EL (cell line): ENCODE measurements around the gene CHRNG.
"Not testable (repeated sequence)": the region's sequence is repeated elsewhere in the genome, so short reads cannot be mapped to it uniquely, and the experiment has no call there.

Source experiments
- DNase-seq: peaks from one replicate; pipeline ENCODE4 v3.0.0-alpha.2; 2016

CHRNG gene

GRCh38 chr2:232547991-232548390 is 8.5 kb downstream of the CHRNG start:
- DNase-seq: no peak

GRCh38 chr2:232549655-232550353 is 10.3 kb downstream of the CHRNG start:
- DNase-seq: no peak

GRCh38 chr2:232550354-232551249 is 11.1 kb downstream of the CHRNG start, which contains the start of the genes EIF4E2 and TIGD1:
TSS of gene EIF4E2 (plus strand) at chr2:232550689. CDS start at chr2:232550725, 36 bp downstream.
TSS of gene TIGD1 (minus strand) at chr2:232550557. CDS start at chr2:232549882, 675 bp downstream.
- DNase-seq: peak; percentile 93

- DNase-seq: no peak
Measured at GRCh38 chr2:232551250-232551638, 11.8 kb downstream of the CHRNG start.

- no peak for DNase-seq
Measured at GRCh38 chr2:232551776-232552175, 12.3 kb downstream of the CHRNG start.

- no peak for DNase-seq
Measured at GRCh38 chr2:232556426-232556825, 16.9 kb downstream of the CHRNG start.

- no peak for DNase-seq
Measured at GRCh38 chr2:232562515-232563151, 23.1 kb downstream of the CHRNG start.

- DNase-seq: no peak
Measured at GRCh38 chr2:232563580-232563979, 24.1 kb downstream of the CHRNG start.

GRCh38 chr2:232567721-232568120 is 28.2 kb downstream of the CHRNG start:
- DNase-seq: no peak

- peak; percentile 87 for DNase-seq
Measured at GRCh38 chr2:232568161-232568560, 28.7 kb downstream of the CHRNG start.

GRCh38 chr2:232569541-232569940 is 30.0 kb downstream of the CHRNG start:
- DNase-seq: no peak

- DNase-seq: not testable (repeated sequence)
Measured at GRCh38 chr2:232570481-232570880, 31.0 kb downstream of the CHRNG start.

GRCh38 chr2:232571026-232571474 is 31.6 kb downstream of the CHRNG start:
- no peak for DNase-seq

- no peak for DNase-seq
Measured at GRCh38 chr2:232573042-232573441, 33.5 kb downstream of the CHRNG start.

- no peak for DNase-seq
Measured at GRCh38 chr2:232573771-232574435, 34.4 kb downstream of the CHRNG start.

GRCh38 chr2:232574674-232575403 is 35.3 kb downstream of the CHRNG start:
- peak; percentile 38 for DNase-seq

- no peak for DNase-seq
Measured at GRCh38 chr2:232575404-232575746, 35.9 kb downstream of the CHRNG start.

GRCh38 chr2:232576995-232577394 is 37.5 kb downstream of the CHRNG start:
- peak; percentile 73 for DNase-seq

GRCh38 chr2:232577841-232578240 is 38.3 kb downstream of the CHRNG start:
- no peak for DNase-seq

GRCh38 chr2:232578626-232579025 is 39.1 kb downstream of the CHRNG start:
- no peak for DNase-seq

- no peak for DNase-seq
Measured at GRCh38 chr2:232580648-232580981, 41.1 kb downstream of the CHRNG start.

GRCh38 chr2:232581725-232582124 is 42.2 kb downstream of the CHRNG start:
- no peak for DNase-seq
